K562 (cell line): ENCODE data around the gene TSEN54. TPM values are rescaled to one million over a fixed set of nuclear protein-coding genes. Genes with fewer than 3 reads are reported as not detected.

ENCODE experiments used
- ATAC-seq: fragments of 200-7000 bp; cut with Tn5 transposase; 3 replicates; pipeline ENCODE4 v1.9.1; 2020; ENCODE audit warnings: moderate library complexity
- BruUV-seq: library from RNA; stranded (reverse); fragments of 400-500 nt; replicated peaks from 2 replicates; lab custom pipeline; 2021; lab: Mats Ljungman, UMichigan
- CTCF ChIA-PET: fragments of 300-600 bp; formaldehyde crosslinking; extraction: SDS; loops from one replicate; lab custom pipeline; 2021; ENCODE audit warnings: low intra/inter-chr PET ratio; lab: Yijun Ruan, JAX
- POLR2A ChIA-PET: fragments of 300-600, 350-650 bp; sonication (Branson Sonifier 250); formaldehyde crosslinking; extraction: SDS; loops from one replicate; lab custom pipeline; 2021; ENCODE audit warnings: antibody characterized with exemption, inconsistent platforms; lab: Yijun Ruan, JAX
- DNase-seq, 4 experiments: peaks; one replicate each; pipeline versions ENCODE4 v3.0.0 to v3.0.0-alpha.2; 2011 to 2018; ENCODE audit warnings: low spot score in 3 of 4, mixed read lengths in 3 of 4; ENCODE audit errors: extremely low read depth in 1 of 4
- FAIRE-seq: peaks from 2 replicates; lab custom pipeline; 2011; peaks lifted over from hg19 to GRCh38; lab: Jason Lieb, UNC
- H2AFZ ChIP-seq: 2 replicates; pipeline ENCODE4 v1.6.0; 2011; ENCODE audit warnings: low read depth, low read length, control low read depth, inconsistent platforms
- H3K27ac ChIP-seq: fragments of 200-600 bp; 3 replicates; pipeline ENCODE4 v1.8.0; 2011; ENCODE audit warnings: low read depth, mild to moderate bottlenecking, control low read depth, inconsistent platforms, low read length, moderate library complexity, mixed read lengths; ENCODE audit errors: extremely low read depth
- H3K27me3 ChIP-seq, 2 experiments: fragments of 300-600 bp in 1 of 2; 2 replicates in 1 of 2; 3 replicates in 1 of 2; pipeline versions ENCODE4 v1.6.0 to v1.8.0; 2011; ENCODE audit warnings: inconsistent platforms in 2 of 2, low read length in 2 of 2, mild to moderate bottlenecking in 1 of 2, mixed read lengths in 1 of 2, moderate library complexity in 1 of 2; ENCODE audit not compliant: control insufficient read depth in 2 of 2, insufficient read depth in 2 of 2
- H3K36me3 ChIP-seq: fragments of 300-600 bp; 3 replicates; pipeline ENCODE4 v1.8.0; 2011; ENCODE audit warnings: mild to moderate bottlenecking, low read length, inconsistent platforms; ENCODE audit not compliant: control insufficient read depth, insufficient read depth
- H3K4me1 ChIP-seq, 2 experiments: fragments of 200-600 bp in 1 of 2; replicated peaks in 1 of 2; 2 replicates in 1 of 2; 3 replicates in 1 of 2; pipeline versions ENCODE4 v1.5.1 to v1.8.0; 2011; ENCODE audit warnings: inconsistent platforms in 2 of 2, low read length in 2 of 2, mild to moderate bottlenecking in 1 of 2, mixed read lengths in 1 of 2, moderate library complexity in 1 of 2; ENCODE audit not compliant: control insufficient read depth in 2 of 2, insufficient read depth in 2 of 2
- H3K4me2 ChIP-seq: 2 replicates; pipeline ENCODE4 v1.6.1; 2011; ENCODE audit warnings: low read length, control low read depth, inconsistent platforms, mixed read lengths; ENCODE audit not compliant: insufficient read depth
- H3K4me3 ChIP-seq: fragments of 200-600 bp; sonication (generic), shearing (Covaris generic); 2 replicates; pipeline ENCODE4 v1.5.1; 2016; ENCODE audit warnings: control low read depth, inconsistent platforms
- H3K79me2 ChIP-seq: fragments of 200-600 bp; 3 replicates; pipeline ENCODE4 v1.8.0; 2011; ENCODE audit warnings: low read length, inconsistent platforms; ENCODE audit not compliant: control insufficient read depth, insufficient read depth
- H3K9ac ChIP-seq, 2 experiments: 2 replicates each; pipeline versions ENCODE4 v1.6.0 to v1.6.1; 2011; ENCODE audit warnings: low read depth in 2 of 2, low read length in 2 of 2, control low read depth in 1 of 2, inconsistent platforms in 1 of 2, mild to moderate bottlenecking in 1 of 2, mixed read lengths in 1 of 2; ENCODE audit not compliant: insufficient read depth in 1 of 2
- H3K9me1 ChIP-seq: one replicate; pipeline ENCODE4 v1.6.0; 2011; ENCODE audit warnings: inconsistent platforms, mild to moderate bottlenecking, low read length, moderate library complexity; ENCODE audit not compliant: control insufficient read depth, insufficient read depth
- H3K9me3 ChIP-seq: replicated peaks from 2 replicates; pipeline ENCODE4 v1.5.1; 2011; ENCODE audit warnings: low read depth, low read length, inconsistent platforms; ENCODE audit not compliant: control insufficient read depth, insufficient read depth
- H4K20me1 ChIP-seq: replicated peaks from 2 replicates; pipeline ENCODE4 v1.6.1; 2011; ENCODE audit warnings: low read length, inconsistent platforms, mixed read lengths; ENCODE audit not compliant: control insufficient read depth, insufficient read depth
- E4F1 ChIP-seq: fragments of 250-450 bp; sonication (Bioruptor Pico); IDR thresholded peaks from 2 replicates; pipeline ENCODE4 v1.5.0; 2021; ENCODE audit warnings: mild to moderate bottlenecking, borderline replicate concordance
- MECOM ChIP-seq: fragments of 250-450 bp; sonication (Bioruptor Pico); IDR thresholded peaks from 2 replicates; pipeline ENCODE4 v1.8.0; 2022; ENCODE audit warnings: inconsistent platforms
- MTA2 ChIP-seq: fragments of 450-650 bp; IDR thresholded peaks from 2 replicates; pipeline ENCODE4 v1.6.1; 2016; ENCODE audit warnings: low read depth
- RBM14 ChIP-seq: fragments of 200-400 bp; formaldehyde crosslinking; IDR thresholded peaks from 2 replicates; pipeline ENCODE4 v1.6.1; 2018; ENCODE audit warnings: low read depth, mild to moderate bottlenecking, low read length, moderate library complexity, borderline replicate concordance; ENCODE audit not compliant: insufficient read depth
- TAF7 ChIP-seq: fragments of 450-650 bp; IDR thresholded peaks from 2 replicates; pipeline ENCODE4 v1.6.1; 2016; ENCODE audit warnings: missing genetic modification characterization, missing compliant biosample characterization
- ZBTB34 ChIP-seq: fragments of 250-450 bp; sonication (Bioruptor Pico); IDR thresholded peaks from 2 replicates; pipeline ENCODE4 v1.8.0; 2021; ENCODE audit warnings: mild to moderate bottlenecking, moderate library complexity
- WGBS: fragments of 100-300 bp; shearing (Covaris generic); methylation state at CpG from one replicate; pipeline ENCODE4 v1.1.6; 2016; ENCODE audit warnings: low coverage, mixed read lengths; ENCODE audit not compliant: insufficient coverage; ENCODE audit errors: missing lambda C conversion rate; 5-methylcytosine and 5-hydroxymethylcytosine counted together
- in situ Hi-C: fragments of 300-500 bp; cut with MboI; formaldehyde crosslinking; loops from 4 replicates; pipeline ENCODE4 v1.15.0; 2018; ENCODE audit warnings: inconsistent platforms, mixed read lengths
- intact Hi-C: fragments of 100-400 bp; cut with micrococcal nuclease; formaldehyde crosslinking; loops from 2 replicates; pipeline ENCODE4 v1.14.2; 2022
- polyA plus RNA-seq, 8 experiments: library from polyadenylated mRNA; depleted of rRNA in 4 of 8; stranded (reverse) in 5 of 8; unstranded in 3 of 8; fragments of >200 nt; fragmentation: Nextera tagmentation in 2 of 8; fragmentation: Illumina TruSeq in 1 of 8; extraction: Ambion mirVana in 2 of 8; extraction: Trizol in 1 of 8; gene quantifications; 2 replicates each; pipeline versions ENCODE4 v1.2.1 to v1.2.3, GENCODE V29; 2011 to 2014; ENCODE audit warnings: inconsistent platforms in 1 of 8, missing spikeins in 1 of 8
- total RNA-seq, 7 experiments: library from RNA; depleted of rRNA in 6 of 7; stranded (reverse); fragments of >200 nt in 6 of 7; fragmentation: Illumina TruSeq in 2 of 7; extraction: Trizol in 2 of 7; gene quantifications; 2 replicates each; pipeline versions ENCODE4 v1.2.1 to v1.2.3, GENCODE V29; 2011 to 2021; ENCODE audit warnings: low replicate concordance in 1 of 7

The TSEN54 gene
- total and polyA plus RNA-seq, 9 of the 15 experiments (the other 6 are each of a cell fraction or from before 2014, with no cell fraction given) = 5.9 to 64.3 (median 48.9) TPM

GRCh38 chr17:75490173-75490743 is 26.1 kb upstream of the TSEN54 start:
- Histone ChIP-seq H2AFZ (no peak overlapping the region), H3K9me1 (no peaks in the 10 kb centered on the region), H3K4me3 (no peak overlapping the region), H3K27ac (no peak overlapping the region), H3K27me3 (no peaks in the 10 kb centered on the region), H3K36me3 (peaks cover 24% of the 10 kb centered on the region; the same call in 1 of the 3 replicates), H3K4me2 (no peak overlapping the region), H3K79me2 (0 out of 3 replicates have a peak, but pooled peaks cover 2% of the 10 kb centered on the region), H3K4me1 (peaks cover 11 to 35% of the 10 kb centered on the region in 2 experiments; a peak in 4 of 5 replicates), H3K9me3 (no peaks in the 10 kb centered on the region), H4K20me1 (peaks cover 10% of the 10 kb centered on the region; the same call in 1 of the 2 replicates), H3K9ac (no peak overlapping the region; a peak in 1 of 4 replicates)
- ATAC-seq (no peak), DNase-seq (no peak), FAIRE-seq (no peak)
- POLR2A ChIA-PET = interaction anchor here (0.9 to 1.0 kb wide), 2 partner anchors 8 to 11 kb away, joined by 3 to 4 read pairs; no protein-coding TSS in a partner anchor
- in situ Hi-C loops = no loop called here
- BruUV-seq = no TSS peak
- TF ChIP-seq RBM14 = no peak
- no peak for TF ChIP-seq E4F1 (CRISPR knock-in tag)
- no peak for TF ChIP-seq MECOM (CRISPR knock-in tag)
- TF ChIP-seq TAF7 = no peak
- no peak for TF ChIP-seq ZBTB34
- no peak for TF ChIP-seq MTA2
- CTCF ChIA-PET = no interaction called here
- 74% methylated on average over 14 of the region's 14 CpGs for WGBS
- intact Hi-C loops = no loop called here
